ENCODE measurements around the gene NTHL1.

NTHL1 gene

DNA sequence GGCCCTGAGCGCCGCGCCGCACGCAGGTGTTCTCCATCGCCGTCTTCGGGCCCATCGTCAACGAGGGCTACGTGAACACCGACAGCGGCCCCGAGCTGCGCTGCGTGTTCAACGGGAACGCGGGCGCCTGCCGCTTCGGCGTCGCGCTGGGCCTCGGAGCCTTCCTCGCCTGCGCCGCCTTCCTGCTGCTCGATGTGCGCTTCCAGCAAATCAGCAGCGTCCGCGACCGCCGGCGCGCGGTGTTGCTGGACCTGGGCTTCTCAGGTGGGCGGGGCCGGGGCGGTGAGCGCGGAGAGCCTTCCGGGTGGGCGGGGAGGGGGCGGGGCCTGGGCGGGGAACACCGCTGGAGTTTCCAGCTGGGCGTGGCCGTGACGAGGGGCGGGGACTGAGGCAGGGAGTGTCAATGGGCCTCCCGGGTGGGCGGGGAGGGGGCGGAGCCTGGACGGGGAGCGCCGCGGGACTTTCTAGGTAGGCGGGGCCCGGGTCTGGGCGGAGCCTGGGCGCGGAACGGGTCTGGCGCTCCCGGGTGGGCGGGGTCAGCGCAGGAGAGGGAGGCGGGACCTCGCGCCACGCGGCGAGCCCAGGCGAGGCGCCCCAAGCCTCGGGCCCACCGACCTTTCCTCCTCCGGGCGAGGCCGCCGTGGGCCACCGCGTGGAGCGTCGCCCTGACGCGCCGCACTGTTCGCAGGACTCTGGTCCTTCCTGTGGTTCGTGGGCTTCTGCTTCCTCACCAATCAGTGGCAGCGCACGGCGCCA, 55.5 kb downstream of the NTHL1 start:
- DNase-seq (ENCODE audit: low spot score), result peak; percentile 98

GRCh38 chr16:1991588-1991947, 56.1 kb downstream of the NTHL1 start:
- no peak for DNase-seq (ENCODE audit: low spot score)

DNA sequence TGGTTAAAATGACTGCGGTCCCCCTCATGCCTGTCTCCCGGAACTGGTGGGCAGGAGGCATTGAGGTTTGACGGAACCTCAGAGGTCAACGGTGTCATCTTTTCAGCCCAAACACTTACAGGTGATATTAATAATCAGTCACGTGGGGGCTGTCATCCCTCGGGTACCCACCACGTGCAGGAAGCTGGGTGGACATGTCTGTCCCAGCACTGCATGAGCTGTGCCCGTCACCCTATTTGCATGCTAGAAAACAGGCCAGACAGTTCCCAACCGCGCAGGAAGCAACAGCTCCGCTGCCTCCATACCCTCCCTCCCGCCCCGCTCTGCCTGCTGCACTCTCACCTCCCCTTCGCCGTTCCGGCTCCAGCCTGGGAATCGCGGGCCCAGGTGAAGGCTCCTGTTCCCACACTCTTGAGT, 56.5 kb downstream of the NTHL1 start:
- peak; percentile 55 for DNase-seq (ENCODE audit: low spot score)

DNA sequence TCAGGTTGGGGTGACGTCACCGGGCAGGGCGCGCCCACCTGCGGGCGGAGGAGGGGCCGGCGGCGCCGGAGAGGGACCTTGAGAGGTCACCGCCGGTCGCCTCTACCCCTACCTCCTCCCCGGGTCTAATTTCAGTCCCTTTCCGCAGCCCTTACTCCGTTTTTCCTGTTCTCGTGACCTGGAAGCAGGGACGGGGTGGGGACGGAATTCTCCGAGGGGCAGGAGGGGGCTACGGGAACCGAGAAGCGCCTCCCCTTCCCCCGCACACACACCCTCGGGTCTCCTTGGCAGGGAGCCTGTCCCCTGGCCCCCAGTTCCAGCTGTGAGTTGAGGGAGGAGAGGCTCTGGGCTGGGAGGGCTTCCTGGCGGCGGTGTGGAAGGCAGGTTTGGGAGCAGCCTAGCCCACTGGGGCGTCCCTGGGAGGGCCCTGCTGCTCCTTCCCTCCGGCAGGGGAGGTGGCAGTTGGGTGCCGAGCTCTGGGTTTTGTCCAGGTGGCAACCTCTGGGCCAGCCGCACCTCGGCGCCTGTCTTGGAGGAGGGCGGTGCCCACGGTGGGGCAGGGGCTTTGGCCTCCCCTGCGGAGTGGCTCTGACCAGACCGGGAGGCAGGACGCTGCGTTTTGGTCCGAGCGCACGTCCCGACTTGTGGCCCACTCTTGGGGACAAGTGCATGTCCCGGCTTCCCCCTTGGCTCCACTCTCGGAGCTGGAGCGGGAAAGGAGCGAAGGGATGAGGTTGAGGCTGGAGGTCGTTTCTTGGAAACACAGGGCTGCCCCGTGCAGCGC, 57.1 kb downstream of the NTHL1 start:
- no peak for DNase-seq (ENCODE audit: low spot score)

GRCh38 chr16:1990101-1990350, 57.6 kb downstream of the NTHL1 start:
- DNase-seq (ENCODE audit: low spot score), result no peak
